OCI-LY7 (cell line): ENCODE results near the gene IQUB. TPM values are rescaled to one million over a fixed set of nuclear protein-coding genes. Genes with fewer than 3 reads are reported as not detected.

Experiments
- BruUV-seq: library from RNA; stranded (reverse); fragments of 400-500 nt; replicated peaks from 2 replicates; lab custom pipeline; 2021; lab: Mats Ljungman, UMichigan
- CTCF ChIA-PET: fragments of 300-600 bp; sonication (Branson Sonifier 250); formaldehyde crosslinking; loops from one replicate; lab custom pipeline; 2022; ENCODE audit warnings: antibody characterized with exemption; ENCODE audit not compliant: unreplicated experiment; lab: Charles Lee
- POLR2A ChIA-PET: fragments of 300-600 bp; sonication (Branson Sonifier 250); formaldehyde crosslinking; loops from one replicate; lab custom pipeline; 2022; ENCODE audit warnings: antibody characterized with exemption; lab: Charles Lee
- DNase-seq: peaks from one replicate; pipeline ENCODE4 v3.0.0-alpha.2; 2015; ENCODE audit warnings: low spot score
- H2AFZ ChIP-seq: fragments of 200-600 bp; sonication (generic), shearing (Covaris generic); 2 replicates; pipeline ENCODE4 v1.6.1; 2014; ENCODE audit warnings: mild to moderate bottlenecking, antibody characterized with exemption, low read length, moderate library complexity
- H3K27ac ChIP-seq: fragments of 200-600 bp; sonication (generic); 2 replicates; pipeline ENCODE4 v1.5.1; 2014; ENCODE audit warnings: mixed run types, low read depth, mild to moderate bottlenecking, moderate library complexity, low read length, inconsistent platforms; ENCODE audit not compliant: poor library complexity, severe bottlenecking
- H3K36me3 ChIP-seq: fragments of 200-600 bp; sonication (generic); 2 replicates; pipeline ENCODE4 v1.6.1; 2014; ENCODE audit warnings: mild to moderate bottlenecking, antibody characterized with exemption, low read length, moderate library complexity, mixed read lengths; ENCODE audit not compliant: insufficient read depth
- H3K4me1 ChIP-seq: fragments of 200-600 bp; sonication (generic); 2 replicates; pipeline ENCODE4 v1.5.1; 2014; ENCODE audit warnings: mild to moderate bottlenecking, low read length; ENCODE audit not compliant: insufficient read depth, poor library complexity, severe bottlenecking
- H3K4me2 ChIP-seq: fragments of 200-600 bp; sonication (generic); 2 replicates; pipeline ENCODE4 v1.6.1; 2014; ENCODE audit warnings: mild to moderate bottlenecking, low read length
- H3K4me3 ChIP-seq: fragments of 200-600 bp; sonication (generic); 2 replicates; pipeline ENCODE4 v1.5.1; 2014; ENCODE audit warnings: mild to moderate bottlenecking, low read depth, low read length; ENCODE audit not compliant: poor library complexity, severe bottlenecking
- H3K79me2 ChIP-seq: fragments of 200-600 bp; sonication (generic); 2 replicates; pipeline ENCODE4 v1.6.1; 2016; ENCODE audit warnings: low read depth, mild to moderate bottlenecking, low read length, moderate library complexity, mixed read lengths; ENCODE audit not compliant: insufficient read depth
- H3K9me2 ChIP-seq: fragments of 200-600 bp; sonication (generic); 2 replicates; pipeline ENCODE4 v1.6.1; 2016; ENCODE audit warnings: mild to moderate bottlenecking, low read length, mixed read lengths; ENCODE audit not compliant: insufficient read depth
- H3K9me3 ChIP-seq: fragments of 200-600 bp; sonication (generic); 2 replicates; pipeline ENCODE4 v1.6.1; 2014; ENCODE audit warnings: mild to moderate bottlenecking, mixed run types, low read length, mixed read lengths
- H4K20me1 ChIP-seq: fragments of 200-600 bp; sonication (generic); 2 replicates; pipeline ENCODE4 v1.6.1; 2014; ENCODE audit warnings: mild to moderate bottlenecking, antibody characterized with exemption, low read length, moderate library complexity, mixed read lengths; ENCODE audit not compliant: insufficient read depth
- CTCF ChIP-seq: fragments of 200-600 bp; sonication (generic); conservative IDR thresholded peaks from 2 replicates; pipeline ENCODE4 v1.5.1; 2014; ENCODE audit warnings: mild to moderate bottlenecking, antibody characterized with exemption, low read length, moderate library complexity, mixed read lengths
- EZH2phosphoT487 ChIP-seq: fragments of 200-600 bp; sonication (generic); IDR thresholded peaks from 2 replicates; pipeline ENCODE4 v1.6.1; 2018; ENCODE audit warnings: low read depth, borderline replicate concordance, mild to moderate bottlenecking, mixed run types, antibody characterized with exemption, low read length, moderate library complexity, mixed read lengths
- intact Hi-C: fragments of 100-400 bp; cut with micrococcal nuclease; formaldehyde crosslinking; loops from one replicate; pipeline ENCODE4 v1.10.0; 2022; ENCODE audit not compliant: unreplicated experiment
- total RNA-seq, 2 experiments: library from RNA; depleted of rRNA in 1 of 2; stranded (reverse); fragments of >200 nt in 1 of 2; shearing (Covaris generic) in 1 of 2; gene quantifications; 2 replicates each; pipeline ENCODE4 v1.2.3, GENCODE V29; 2014 to 2022

IQUB gene
- total RNA-seq, 2 experiments from 2014 or later: 0.09 to 0.32 TPM

DNA sequence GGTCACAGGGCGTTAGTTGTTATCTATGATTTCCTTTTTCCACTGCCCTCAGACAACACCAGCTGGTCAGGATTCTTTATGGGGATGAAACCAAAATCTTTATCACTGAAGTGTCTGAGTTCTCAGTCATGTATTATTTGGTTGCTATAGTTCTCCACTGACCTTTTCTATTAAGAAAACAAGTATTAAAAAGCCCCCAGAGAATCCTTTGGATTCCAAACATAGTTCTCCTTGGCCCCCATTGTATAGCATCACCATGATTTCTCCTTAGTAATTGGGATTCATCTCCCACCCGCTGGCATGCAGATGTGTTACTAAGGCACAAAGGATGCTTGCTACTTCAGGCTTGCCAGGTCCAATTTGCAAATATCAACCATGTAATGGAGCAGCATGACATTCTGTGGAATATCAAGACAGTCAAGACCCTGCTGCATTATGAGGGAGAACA lies 94.3 kb downstream of the IQUB start:
- intact Hi-C loops: no loop called here
- no peaks in the 10 kb centered on the region for H3K9me3 ChIP-seq
- no TSS peak for BruUV-seq

DNA sequence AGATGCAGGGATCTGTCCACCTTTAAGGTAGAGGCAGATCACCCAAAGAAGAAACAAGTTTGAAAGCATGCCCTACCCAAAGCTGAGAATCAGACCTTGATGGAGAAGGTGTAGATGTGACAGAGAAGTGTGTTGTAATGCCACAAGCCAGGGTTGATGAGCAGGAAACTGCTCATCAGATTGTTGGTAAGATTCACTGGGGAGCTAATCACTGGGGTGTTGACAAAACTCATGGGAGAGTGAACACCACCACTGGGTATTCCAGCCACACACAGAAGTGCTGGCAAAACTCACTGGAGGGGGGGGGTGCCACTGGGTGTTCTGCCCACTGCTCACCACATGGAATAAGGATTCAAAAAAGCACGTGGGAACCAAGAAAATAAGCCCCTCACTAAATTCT lies 95.2 kb downstream of the IQUB start:
- no peaks in the 10 kb centered on the region for H3K9me3 ChIP-seq
- H3K36me3 ChIP-seq: no peaks in the 10 kb centered on the region
- H3K9me2 ChIP-seq: no peaks in the 10 kb centered on the region
- H4K20me1 ChIP-seq: no peaks in the 10 kb centered on the region
- CTCF ChIA-PET: no interaction called here
- POLR2A ChIA-PET: no interaction called here
- no peak overlapping the region for H3K4me3 ChIP-seq
- no peak for TF ChIP-seq EZH2phosphoT487
- no peak for TF ChIP-seq CTCF
- intact Hi-C loops: no loop called here
- no peak overlapping the region for H2AFZ ChIP-seq
- no peak for DNase-seq
- H3K4me1 ChIP-seq: no peaks in the 10 kb centered on the region
- no TSS peak for BruUV-seq
- no peak overlapping the region for H3K4me2 ChIP-seq
- H3K27ac ChIP-seq: no peak overlapping the region
- H3K79me2 ChIP-seq: no peaks in the 10 kb centered on the region

More for the DNA sequence above, 94.3 kb downstream of the IQUB start:
- ChIA-PET POLR2A (no interaction called here), CTCF (no interaction called here)
- H2AFZ ChIP-seq: no peak overlapping the region
- TF ChIP-seq EZH2phosphoT487: no peak
- TF ChIP-seq CTCF: no peak
- H3K36me3 ChIP-seq: no peaks in the 10 kb centered on the region
- no peak for DNase-seq
- H3K79me2 ChIP-seq: no peaks in the 10 kb centered on the region
- no peak overlapping the region for H3K4me2 ChIP-seq
- H3K4me1 ChIP-seq: no peaks in the 10 kb centered on the region
- no peaks in the 10 kb centered on the region for H3K9me2 ChIP-seq
- no peaks in the 10 kb centered on the region for H4K20me1 ChIP-seq
- no peak overlapping the region for H3K27ac ChIP-seq
- no peak overlapping the region for H3K4me3 ChIP-seq

- ChIA-PET CTCF (no interaction called here), POLR2A (no interaction called here)
- H2AFZ ChIP-seq: no peak overlapping the region
- H3K4me1 ChIP-seq: no peaks in the 10 kb centered on the region
- H3K9me3 ChIP-seq: no peaks in the 10 kb centered on the region
- H3K4me3 ChIP-seq: no peak overlapping the region
- intact Hi-C loops: no loop called here
- no peak overlapping the region for H3K27ac ChIP-seq
- no TSS peak for BruUV-seq
- H3K36me3 ChIP-seq: no peaks in the 10 kb centered on the region
- no peaks in the 10 kb centered on the region for H3K79me2 ChIP-seq
- H4K20me1 ChIP-seq: no peaks in the 10 kb centered on the region
- no peak overlapping the region for H3K4me2 ChIP-seq
- TF ChIP-seq CTCF (no peak), EZH2phosphoT487 (no peak)
- DNase-seq: no peak
- no peaks in the 10 kb centered on the region for H3K9me2 ChIP-seq
These were observed 96.9 kb downstream of the IQUB start for GRCh38 chr7:123437447-123437995.
